ENCODE data around the gene CROCC2. TPM values are rescaled to one million over a fixed set of nuclear protein-coding genes. Genes with fewer than 3 reads are reported as not detected.

Gene CROCC2
- total RNA-seq, 2 experiments from 2014 or later = not detected

- no peak for TF ChIP-seq CTCF (IDR thresholded peaks at IDR 0.05)
- Mint-ChIP-seq H3K9me3 (no peaks in the 10 kb centered on the region), H3K27me3 (no peaks in the 10 kb centered on the region), H3K4me3 (no peak overlapping the region), H3K27ac (no peak overlapping the region), H3K36me3 (ENCODE audit: low read depth) (no peaks in the 10 kb centered on the region), H3K4me1 (ENCODE audit: low read depth) (no peaks in the 10 kb centered on the region)
- ChIA-PET CTCF (interaction anchor here (0.7 kb wide), 1 partner anchor 12 kb away, joined by 3 read pairs; no protein-coding TSS in a partner anchor), POLR2A (no interaction called here)
- DNase-seq (no peak), ATAC-seq (no peak)
- intact Hi-C loops (cut with micrococcal nuclease) = no loop called here
Measured at GRCh38 chr2:240873805-240874714, 32.1 kb upstream of the CROCC2 start.

- ChIA-PET CTCF (interaction anchor here (0.7 kb wide), 1 partner anchor 12 kb away, joined by 3 read pairs; no protein-coding TSS in a partner anchor), POLR2A (no interaction called here)
- intact Hi-C loops (cut with micrococcal nuclease) = no loop called here
- Mint-ChIP-seq H3K27ac (no peak overlapping the region), H3K4me3 (no peak overlapping the region), H3K36me3 (ENCODE audit: low read depth) (no peaks in the 10 kb centered on the region), H3K27me3 (no peaks in the 10 kb centered on the region), H3K9me3 (no peaks in the 10 kb centered on the region), H3K4me1 (ENCODE audit: low read depth) (no peaks in the 10 kb centered on the region)
- no peak for TF ChIP-seq CTCF (IDR thresholded peaks at IDR 0.05)
- DNase-seq = no peak
- ATAC-seq = no peak
Measured at GRCh38 chr2:240874715-240875227, 31.4 kb upstream of the CROCC2 start.

- ChIA-PET CTCF (interaction anchor here (0.7 to 1.8 kb wide), 2 partner anchors 13 to 24 kb away, joined by 3 to 6 read pairs; no protein-coding TSS in a partner anchor), POLR2A (no interaction called here)
- Mint-ChIP-seq H3K27ac (no peak overlapping the region), H3K4me3 (no peak overlapping the region), H3K27me3 (no peaks in the 10 kb centered on the region), H3K36me3 (ENCODE audit: low read depth) (no peaks in the 10 kb centered on the region), H3K9me3 (no peaks in the 10 kb centered on the region), H3K4me1 (ENCODE audit: low read depth) (no peaks in the 10 kb centered on the region)
- ATAC-seq = no peak
- DNase-seq = no peak
- intact Hi-C loops (cut with micrococcal nuclease) = no loop called here
- TF ChIP-seq CTCF (IDR thresholded peaks at IDR 0.05) = no peak
Measured at GRCh38 chr2:240875228-240876034, 30.7 kb upstream of the CROCC2 start.

- Mint-ChIP-seq H3K27me3 (no peaks in the 10 kb centered on the region), H3K4me3 (no peak overlapping the region), H3K36me3 (ENCODE audit: low read depth) (no peaks in the 10 kb centered on the region), H3K27ac (no peak overlapping the region), H3K4me1 (ENCODE audit: low read depth) (no peaks in the 10 kb centered on the region), H3K9me3 (no peaks in the 10 kb centered on the region)
- POLR2A ChIA-PET = no interaction called here
- ATAC-seq (no peak), DNase-seq (no peak)
- CTCF ChIA-PET = interaction anchor here (1.8 kb wide), 1 partner anchor 25 kb away, joined by 6 read pairs; no protein-coding TSS in a partner anchor
- intact Hi-C loops (cut with micrococcal nuclease) = no loop called here
- no peak for TF ChIP-seq CTCF (IDR thresholded peaks at IDR 0.05)
Measured at GRCh38 chr2:240876035-240876474, 30.1 kb upstream of the CROCC2 start.
